Astrocyte of the spinal cord (primary cell): Measurements from ENCODE around the gene FBXO17.
A peak's percentile ranks its signal among the peaks of the same experiment; 100 is the strongest.

Experiments used
- DNase-seq: peaks from one replicate; pipeline ENCODE4 v3.0.0; 2011; ENCODE audit warnings: low read depth, low spot score
- H3K4me3 ChIP-seq: 2 replicates; pipeline ENCODE4 v1.5.1; 2011; ENCODE audit warnings: low read depth, mild to moderate bottlenecking, low read length, moderate library complexity
- CTCF ChIP-seq: IDR thresholded peaks from 2 replicates; pipeline ENCODE4 v1.5.1; 2012; ENCODE audit warnings: low read depth, mild to moderate bottlenecking, low read length, inconsistent platforms
- in situ Hi-C: cut with HindIII; loops from 2 replicates; pipeline ENCODE4 v1.10.0; 2017; ENCODE audit warnings: low sequenced_read_pairs

The FBXO17 gene

GRCh38 chr19:38907670-38908069 lies 67.9 kb downstream of the FBXO17 start:
- no peak for DNase-seq
- in situ Hi-C loops = no loop called here
- H3K4me3 ChIP-seq = no peak overlapping the region
- TF ChIP-seq CTCF = no peak

- in situ Hi-C loops = no loop called here
- no peak for DNase-seq
- TF ChIP-seq CTCF = no peak
- H3K4me3 ChIP-seq = no peak overlapping the region
Observed at GRCh38 chr19:38907227-38907626, 68.3 kb downstream of the FBXO17 start.

GRCh38 chr19:38905620-38906019 lies 69.9 kb downstream of the FBXO17 start:
- TF ChIP-seq CTCF = no peak
- H3K4me3 ChIP-seq = no peak overlapping the region
- in situ Hi-C loops = no loop called here
- DNase-seq = no peak

GRCh38 chr19:38904581-38905539 lies 70.7 kb downstream of the FBXO17 start:
- in situ Hi-C loops = no loop called here
- DNase-seq = no peak
- no peak for TF ChIP-seq CTCF
- no peak overlapping the region for H3K4me3 ChIP-seq

- no peak overlapping the region for H3K4me3 ChIP-seq
- TF ChIP-seq CTCF = no peak
- DNase-seq = no peak
- in situ Hi-C loops = no loop called here
Observed at GRCh38 chr19:38901683-38902082, 73.9 kb downstream of the FBXO17 start.

GRCh38 chr19:38900743-38901190 lies 74.8 kb downstream of the FBXO17 start:
- DNase-seq = no peak
- in situ Hi-C loops = no loop called here
- peak overlapping the region; percentile 77 for H3K4me3 ChIP-seq
- TF ChIP-seq CTCF = no peak
